HepG2 (cell line): ENCODE results near the gene COASY. TPM values are rescaled to one million over a fixed set of nuclear protein-coding genes. Genes with fewer than 3 reads are reported as not detected.

ENCODE experiments used
- CAMTA2 ChIP-seq: sonication (generic); formaldehyde crosslinking; IDR thresholded peaks from 2 replicates; pipeline ENCODE4 v1.4.0; 2020; ENCODE audit warnings: mild to moderate bottlenecking, missing genetic modification reagents, borderline replicate concordance
- FOXK2 ChIP-seq: fragments of 450-650 bp; IDR thresholded peaks from 2 replicates; pipeline ENCODE4 v1.6.1; 2016
- GZF1 ChIP-seq: sonication (generic); formaldehyde crosslinking; IDR thresholded peaks from 2 replicates; pipeline ENCODE4 v1.5.1; 2020; ENCODE audit warnings: mild to moderate bottlenecking, missing genetic modification reagents
- HOXA3 ChIP-seq: sonication (generic); formaldehyde crosslinking; IDR thresholded peaks from 2 replicates; pipeline ENCODE4 v1.5.0; 2020; ENCODE audit warnings: missing genetic modification reagents
- IKZF4 ChIP-seq: sonication (generic); formaldehyde crosslinking; IDR thresholded peaks from 2 replicates; pipeline ENCODE4 v1.5.1; 2020; ENCODE audit warnings: borderline replicate concordance, mild to moderate bottlenecking, low read depth, missing genetic modification reagents; ENCODE audit errors: not compliant biosample characterization
- MBNL3 ChIP-seq: fragments of 250-450 bp; sonication (Bioruptor Pico); conservative IDR thresholded peaks from 2 replicates; pipeline ENCODE4 v1.8.0; 2022; ENCODE audit warnings: mild to moderate bottlenecking, inconsistent platforms
- PHB2 ChIP-seq: fragments of 450-650 bp; IDR thresholded peaks from 2 replicates; pipeline ENCODE4 v1.6.1; 2018; ENCODE audit not compliant: partially characterized antibody
- POLR2A ChIP-seq, 2 experiments: IDR thresholded peaks; 2 replicates each; pipeline ENCODE4 v1.6.1; 2011; ENCODE audit warnings: low read depth in 2 of 2, low read length in 2 of 2, mild to moderate bottlenecking in 1 of 2, moderate library complexity in 1 of 2; ENCODE audit not compliant: insufficient read depth in 1 of 2
- RFXAP ChIP-seq: sonication (generic); formaldehyde crosslinking; IDR thresholded peaks from 2 replicates; pipeline ENCODE4 v1.4.0; 2020; ENCODE audit warnings: missing genetic modification reagents, borderline replicate concordance
- SALL1 ChIP-seq: sonication (generic); formaldehyde crosslinking; IDR thresholded peaks from 2 replicates; pipeline ENCODE4 v1.8.0; 2022; ENCODE audit warnings: mild to moderate bottlenecking, missing genetic modification reagents
- SMARCE1 ChIP-seq: fragments of 450-650 bp; IDR thresholded peaks from 2 replicates; pipeline ENCODE4 v1.6.1; 2017; ENCODE audit warnings: borderline replicate concordance
- TBL1XR1 ChIP-seq: fragments of 150-350 bp; IDR thresholded peaks from 2 replicates; pipeline ENCODE4 v1.6.1; 2014; ENCODE audit warnings: borderline replicate concordance, low read length; ENCODE audit not compliant: partially characterized antibody
- TCF7 ChIP-seq: sonication (generic); IDR thresholded peaks from 2 replicates; pipeline ENCODE4 v1.6.1; 2016; ENCODE audit warnings: antibody characterized with exemption, low read depth
- YEATS2 ChIP-seq: sonication (generic); formaldehyde crosslinking; IDR thresholded peaks from 2 replicates; pipeline ENCODE4 v1.4.0; 2020; ENCODE audit warnings: missing genetic modification reagents, borderline replicate concordance
- ZNF263 ChIP-seq: sonication (generic); formaldehyde crosslinking; IDR thresholded peaks from 2 replicates; pipeline ENCODE4 v1.4.0; 2020; ENCODE audit warnings: missing genetic modification reagents
- ZNF274 ChIP-seq: sonication (generic); formaldehyde crosslinking; IDR thresholded peaks from 2 replicates; pipeline ENCODE4 v1.5.1; 2020; ENCODE audit warnings: mild to moderate bottlenecking, missing genetic modification reagents
- ZNF329 ChIP-seq: sonication (generic); formaldehyde crosslinking; IDR thresholded peaks from 2 replicates; pipeline ENCODE4 v1.9.0; 2021; ENCODE audit warnings: low read depth, mild to moderate bottlenecking, missing genetic modification reagents
- ZNF331 ChIP-seq: sonication (generic); formaldehyde crosslinking; IDR thresholded peaks from 2 replicates; pipeline ENCODE4 v1.4.0; 2020; ENCODE audit warnings: missing genetic modification reagents
- ZNF350 ChIP-seq: sonication (generic); formaldehyde crosslinking; IDR thresholded peaks from 2 replicates; pipeline ENCODE4 v1.4.0; 2020; ENCODE audit warnings: mild to moderate bottlenecking, low read depth, missing genetic modification reagents, borderline replicate concordance
- ZNF562 ChIP-seq: sonication (generic); formaldehyde crosslinking; IDR thresholded peaks from 2 replicates; pipeline ENCODE4 v1.8.0; 2022; ENCODE audit warnings: missing genetic modification reagents, borderline replicate concordance
- ZNF576 ChIP-seq: sonication (generic); formaldehyde crosslinking; IDR thresholded peaks from 2 replicates; pipeline ENCODE4 v1.4.0; 2020; ENCODE audit warnings: mild to moderate bottlenecking, missing genetic modification reagents
- ZNF605 ChIP-seq: sonication (generic); formaldehyde crosslinking; IDR thresholded peaks from 2 replicates; pipeline ENCODE4 v1.8.0; 2022; ENCODE audit warnings: mild to moderate bottlenecking, missing genetic modification reagents
- ZNF660 ChIP-seq: sonication (generic); formaldehyde crosslinking; IDR thresholded peaks from 2 replicates; pipeline ENCODE4 v1.5.1; 2020; ENCODE audit warnings: mild to moderate bottlenecking, low read depth, missing genetic modification reagents, borderline replicate concordance
- ZNF891 ChIP-seq: sonication (generic); formaldehyde crosslinking; IDR thresholded peaks from 2 replicates; pipeline ENCODE4 v1.5.0; 2020; ENCODE audit warnings: mild to moderate bottlenecking, missing genetic modification reagents
- polyA plus RNA-seq, 8 experiments: library from polyadenylated mRNA; depleted of rRNA in 3 of 8; stranded (reverse) in 7 of 8; unstranded in 1 of 8; fragments of >200 nt; fragmentation: Illumina TruSeq in 4 of 8; extraction: Trizol in 4 of 8; gene quantifications; 2 replicates each; pipeline versions ENCODE4 v1.2.1 to v1.2.3, GENCODE V29; 2011 to 2016; ENCODE audit warnings: low read depth in 4 of 8, missing spikeins in 1 of 8, mixed read lengths in 1 of 8; ENCODE audit not compliant: insufficient read depth in 1 of 8
- total RNA-seq, 5 experiments: library from RNA; depleted of rRNA; stranded (reverse); fragments of >200 nt; fragmentation: Illumina TruSeq; extraction: Trizol; gene quantifications; 2 replicates each; pipeline ENCODE4 v1.2.3, GENCODE V29; 2016; ENCODE audit warnings: low read depth in 1 of 5
- TF ChIP-seq, protein P1 (sequence below), 2 experiments: IDR thresholded peaks; 2 replicates each; pipeline ENCODE4 v1.6.1; 2011 to 2012; ENCODE audit warnings: low read length in 2 of 2, borderline replicate concordance in 1 of 2, low read depth in 1 of 2, mild to moderate bottlenecking in 1 of 2, moderate library complexity in 1 of 2
- TF ChIP-seq, protein P2 (sequence below): IDR thresholded peaks from 2 replicates; pipeline ENCODE4 v1.6.1; 2016; ENCODE audit warnings: mild to moderate bottlenecking

The COASY gene
- total and polyA plus RNA-seq, 2 of the 13 experiments (the other 11 are each of a cell fraction or from before 2014, with no cell fraction given), result 90.7 to 125 TPM

- peak; percentile 76 for TF ChIP-seq IKZF4 (CRISPR knock-in tag)
- TF ChIP-seq PHB2, result no peak
- no peak for TF ChIP-seq MBNL3 (CRISPR knock-in tag)
- no peak for TF ChIP-seq GZF1 (CRISPR knock-in tag)
- TF ChIP-seq YEATS2 (CRISPR knock-in tag), result 0 out of 2 replicates have a peak, but pooled peaks have one; percentile 11
- TF ChIP-seq ZNF605, result no peak
- peak; percentile 58 for TF ChIP-seq HOXA3 (CRISPR knock-in tag)
- no peak for TF ChIP-seq ZNF576 (CRISPR knock-in tag)
- TF ChIP-seq FOXK2, result no peak
- TF ChIP-seq ZNF891 (CRISPR knock-in tag), result peak; percentile 7; the same call in 1 of the 2 replicates
- no peak; the same call in 1 of the 2 replicates for TF ChIP-seq ZNF331 (CRISPR knock-in tag)
- TF ChIP-seq POLR2A (IDR thresholded peaks at IDR 0.05; ENCODE audit: insufficient read depth in 1 of 2, low read depth in 2 of 2, low read length in 2 of 2), result peak; percentile 39 to 58; a peak in 3 of 4 replicates
- no peak for TF ChIP-seq ZNF660
- TF ChIP-seq RFXAP (CRISPR knock-in tag), result no peak
- TF ChIP-seq TBL1XR1, result no peak
- peak; percentile 47; the same call in 1 of the 2 replicates for TF ChIP-seq ZNF350 (CRISPR knock-in tag)
- TF ChIP-seq, protein P1, sequence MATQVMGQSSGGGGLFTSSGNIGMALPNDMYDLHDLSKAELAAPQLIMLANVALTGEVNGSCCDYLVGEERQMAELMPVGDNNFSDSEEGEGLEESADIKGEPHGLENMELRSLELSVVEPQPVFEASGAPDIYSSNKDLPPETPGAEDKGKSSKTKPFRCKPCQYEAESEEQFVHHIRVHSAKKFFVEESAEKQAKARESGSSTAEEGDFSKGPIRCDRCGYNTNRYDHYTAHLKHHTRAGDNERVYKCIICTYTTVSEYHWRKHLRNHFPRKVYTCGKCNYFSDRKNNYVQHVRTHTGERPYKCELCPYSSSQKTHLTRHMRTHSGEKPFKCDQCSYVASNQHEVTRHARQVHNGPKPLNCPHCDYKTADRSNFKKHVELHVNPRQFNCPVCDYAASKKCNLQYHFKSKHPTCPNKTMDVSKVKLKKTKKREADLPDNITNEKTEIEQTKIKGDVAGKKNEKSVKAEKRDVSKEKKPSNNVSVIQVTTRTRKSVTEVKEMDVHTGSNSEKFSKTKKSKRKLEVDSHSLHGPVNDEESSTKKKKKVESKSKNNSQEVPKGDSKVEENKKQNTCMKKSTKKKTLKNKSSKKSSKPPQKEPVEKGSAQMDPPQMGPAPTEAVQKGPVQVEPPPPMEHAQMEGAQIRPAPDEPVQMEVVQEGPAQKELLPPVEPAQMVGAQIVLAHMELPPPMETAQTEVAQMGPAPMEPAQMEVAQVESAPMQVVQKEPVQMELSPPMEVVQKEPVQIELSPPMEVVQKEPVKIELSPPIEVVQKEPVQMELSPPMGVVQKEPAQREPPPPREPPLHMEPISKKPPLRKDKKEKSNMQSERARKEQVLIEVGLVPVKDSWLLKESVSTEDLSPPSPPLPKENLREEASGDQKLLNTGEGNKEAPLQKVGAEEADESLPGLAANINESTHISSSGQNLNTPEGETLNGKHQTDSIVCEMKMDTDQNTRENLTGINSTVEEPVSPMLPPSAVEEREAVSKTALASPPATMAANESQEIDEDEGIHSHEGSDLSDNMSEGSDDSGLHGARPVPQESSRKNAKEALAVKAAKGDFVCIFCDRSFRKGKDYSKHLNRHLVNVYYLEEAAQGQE (IDR thresholded peaks at IDR 0.05; ENCODE audit: borderline replicate concordance in 1 of 2, low read depth in 1 of 2, low read length in 2 of 2), result no peak
- no peak for TF ChIP-seq ZNF562
- TF ChIP-seq ZNF329 (CRISPR knock-in tag), result 0 out of 2 replicates have a peak, but pooled peaks have one; percentile 22
- TF ChIP-seq, protein P2, sequence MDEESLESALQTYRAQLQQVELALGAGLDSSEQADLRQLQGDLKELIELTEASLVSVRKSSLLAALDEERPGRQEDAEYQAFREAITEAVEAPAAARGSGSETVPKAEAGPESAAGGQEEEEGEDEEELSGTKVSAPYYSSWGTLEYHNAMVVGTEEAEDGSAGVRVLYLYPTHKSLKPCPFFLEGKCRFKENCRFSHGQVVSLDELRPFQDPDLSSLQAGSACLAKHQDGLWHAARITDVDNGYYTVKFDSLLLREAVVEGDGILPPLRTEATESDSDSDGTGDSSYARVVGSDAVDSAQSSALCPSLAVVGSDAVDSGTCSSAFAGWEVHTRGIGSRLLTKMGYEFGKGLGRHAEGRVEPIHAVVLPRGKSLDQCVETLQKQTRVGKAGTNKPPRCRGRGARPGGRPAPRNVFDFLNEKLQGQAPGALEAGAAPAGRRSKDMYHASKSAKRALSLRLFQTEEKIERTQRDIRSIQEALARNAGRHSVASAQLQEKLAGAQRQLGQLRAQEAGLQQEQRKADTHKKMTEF (CRISPR knock-in tag), result no peak
- no peak for TF ChIP-seq SMARCE1
- no peak for TF ChIP-seq TCF7
- 0 out of 2 replicates have a peak, but pooled peaks have one; percentile 4 for TF ChIP-seq ZNF274 (CRISPR knock-in tag)
- peak; percentile 50 for TF ChIP-seq SALL1
- TF ChIP-seq CAMTA2 (CRISPR knock-in tag), result no peak
- TF ChIP-seq ZNF263 (CRISPR knock-in tag), result peak; percentile 6; the same call in 1 of the 2 replicates
These were observed 30.2 kb upstream of the COASY start (continued) for GRCh38 chr17:42531455-42532354.
